Measurements from ENCODE around the gene MPPE1. TPM values are rescaled to one million over a fixed set of nuclear protein-coding genes. Genes with fewer than 3 reads are reported as not detected.
A peak's percentile ranks its signal among the peaks of the same experiment; 100 is the strongest.
"Not testable (repeated sequence)": the region's sequence is repeated elsewhere in the genome, so short reads cannot be mapped to it uniquely, and the experiment has no call there.

Gene MPPE1
- total RNA-seq, 6 experiments from 2014 or later: 23.2 to 40.9 (median 30.7) TPM

GRCh38 chr18:11932393-11932792, 24.3 kb upstream of the MPPE1 start:
- H3K27ac ChIP-seq: no peak overlapping the region
- WGBS (ENCODE audit: insufficient coverage, low coverage, low lambda C conversion rate, missing lambda C conversion rate): 92% methylated on average over 5 of the region's 14 CpGs
- intact Hi-C loops (cut with DNase I): loop anchor here in 1 of 2 donors (10.0 kb wide), 2 partner anchors 62 to 102 kb away; no protein-coding TSS in a partner anchor
- H3K4me1 ChIP-seq: no peaks in the 10 kb centered on the region
- H3K4me3 ChIP-seq: no peak overlapping the region
- H3K27me3 ChIP-seq: no peaks in the 10 kb centered on the region
- no peaks in the 10 kb centered on the region for H3K36me3 ChIP-seq
- TF ChIP-seq POLR2A (IDR thresholded peaks at IDR 0.05): no peak
- TF ChIP-seq, protein P1, sequence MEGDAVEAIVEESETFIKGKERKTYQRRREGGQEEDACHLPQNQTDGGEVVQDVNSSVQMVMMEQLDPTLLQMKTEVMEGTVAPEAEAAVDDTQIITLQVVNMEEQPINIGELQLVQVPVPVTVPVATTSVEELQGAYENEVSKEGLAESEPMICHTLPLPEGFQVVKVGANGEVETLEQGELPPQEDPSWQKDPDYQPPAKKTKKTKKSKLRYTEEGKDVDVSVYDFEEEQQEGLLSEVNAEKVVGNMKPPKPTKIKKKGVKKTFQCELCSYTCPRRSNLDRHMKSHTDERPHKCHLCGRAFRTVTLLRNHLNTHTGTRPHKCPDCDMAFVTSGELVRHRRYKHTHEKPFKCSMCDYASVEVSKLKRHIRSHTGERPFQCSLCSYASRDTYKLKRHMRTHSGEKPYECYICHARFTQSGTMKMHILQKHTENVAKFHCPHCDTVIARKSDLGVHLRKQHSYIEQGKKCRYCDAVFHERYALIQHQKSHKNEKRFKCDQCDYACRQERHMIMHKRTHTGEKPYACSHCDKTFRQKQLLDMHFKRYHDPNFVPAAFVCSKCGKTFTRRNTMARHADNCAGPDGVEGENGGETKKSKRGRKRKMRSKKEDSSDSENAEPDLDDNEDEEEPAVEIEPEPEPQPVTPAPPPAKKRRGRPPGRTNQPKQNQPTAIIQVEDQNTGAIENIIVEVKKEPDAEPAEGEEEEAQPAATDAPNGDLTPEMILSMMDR (IDR thresholded peaks at IDR 0.05): no peak
- no peak for DNase-seq
- ATAC-seq: peak in 1 of 4 donors; percentile 16
- H3K9me3 ChIP-seq: no peaks in the 10 kb centered on the region

GRCh38 chr18:11927497-11927896, 19.4 kb upstream of the MPPE1 start:
- Histone ChIP-seq H3K4me3 (no peak overlapping the region), H3K9me3 (no peaks in the 10 kb centered on the region), H3K27ac (no peak overlapping the region), H3K36me3 (no peaks in the 10 kb centered on the region), H3K27me3 (no peaks in the 10 kb centered on the region), H3K4me1 (no peaks in the 10 kb centered on the region)
- intact Hi-C loops (cut with DNase I): no loop called here
- TF ChIP-seq POLR2A (IDR thresholded peaks at IDR 0.05): no peak
- TF ChIP-seq, protein P1 (IDR thresholded peaks at IDR 0.05): no peak
- WGBS (ENCODE audit: insufficient coverage, low coverage, low lambda C conversion rate, missing lambda C conversion rate): no CpG with 5 or more reads among the region's 1 CpG
- ATAC-seq (no peak), DNase-seq (no peak)

DNA sequence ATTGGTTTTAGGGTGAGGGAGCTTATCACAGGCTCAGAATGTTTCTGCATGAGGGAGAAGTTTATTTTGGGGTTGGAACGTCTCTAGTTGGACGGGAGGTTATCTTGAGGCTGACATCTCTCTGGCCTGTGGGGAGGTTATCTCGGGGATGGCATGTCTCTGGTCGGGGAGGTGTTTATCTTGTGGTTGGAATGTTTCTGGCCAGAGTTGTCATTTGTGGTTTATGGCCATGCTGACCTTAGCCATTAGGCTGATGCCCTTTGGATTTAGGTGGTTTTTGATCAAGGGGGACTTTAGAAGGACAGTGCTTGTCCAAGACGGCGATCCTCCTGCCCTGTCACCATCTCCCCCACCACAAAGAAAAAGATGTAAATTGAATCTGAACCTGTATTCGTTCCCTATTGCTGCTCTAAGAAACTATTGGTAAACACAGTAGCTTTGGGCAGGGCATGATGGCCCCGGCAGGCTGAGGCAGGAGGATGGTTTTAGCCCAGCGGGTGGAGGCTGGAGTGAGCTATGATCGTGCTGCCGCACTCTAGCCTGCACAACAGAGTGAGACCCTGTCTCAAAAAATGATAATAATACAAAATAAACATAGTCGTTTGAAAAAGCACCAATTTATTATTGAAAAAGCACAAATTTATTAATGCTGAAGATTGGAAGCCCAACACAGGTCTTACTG, 17.8 kb upstream of the MPPE1 start:
- Histone ChIP-seq H3K9me3 (no peaks in the 10 kb centered on the region), H3K27ac (no peak overlapping the region), H3K4me1 (no peaks in the 10 kb centered on the region), H3K4me3 (no peak overlapping the region), H3K36me3 (no peaks in the 10 kb centered on the region), H3K27me3 (no peaks in the 10 kb centered on the region)
- peak in 1 of 4 donors; percentile 23 for ATAC-seq
- intact Hi-C loops (cut with DNase I): no loop called here
- 60% methylated on average over 9 of the region's 12 CpGs for WGBS (ENCODE audit: insufficient coverage, low coverage, low lambda C conversion rate, missing lambda C conversion rate)
- DNase-seq: no peak
- TF ChIP-seq, protein P1 (IDR thresholded peaks at IDR 0.05): no peak
- TF ChIP-seq POLR2A (IDR thresholded peaks at IDR 0.05): no peak

- Histone ChIP-seq H3K36me3 (no peaks in the 10 kb centered on the region), H3K4me3 (no peak overlapping the region), H3K27ac (no peak overlapping the region), H3K27me3 (no peaks in the 10 kb centered on the region), H3K9me3 (no peaks in the 10 kb centered on the region), H3K4me1 (no peaks in the 10 kb centered on the region)
- WGBS (ENCODE audit: insufficient coverage, low coverage, low lambda C conversion rate, missing lambda C conversion rate): 93% methylated on average over 3 of the region's 3 CpGs
- no peak for TF ChIP-seq POLR2A (IDR thresholded peaks at IDR 0.05)
- TF ChIP-seq, protein P1 (IDR thresholded peaks at IDR 0.05): no peak
- ATAC-seq (no peak), DNase-seq (no peak)
- intact Hi-C loops (cut with DNase I): no loop called here
Measured at GRCh38 chr18:11923450-11923849, 15.3 kb upstream of the MPPE1 start.

DNA sequence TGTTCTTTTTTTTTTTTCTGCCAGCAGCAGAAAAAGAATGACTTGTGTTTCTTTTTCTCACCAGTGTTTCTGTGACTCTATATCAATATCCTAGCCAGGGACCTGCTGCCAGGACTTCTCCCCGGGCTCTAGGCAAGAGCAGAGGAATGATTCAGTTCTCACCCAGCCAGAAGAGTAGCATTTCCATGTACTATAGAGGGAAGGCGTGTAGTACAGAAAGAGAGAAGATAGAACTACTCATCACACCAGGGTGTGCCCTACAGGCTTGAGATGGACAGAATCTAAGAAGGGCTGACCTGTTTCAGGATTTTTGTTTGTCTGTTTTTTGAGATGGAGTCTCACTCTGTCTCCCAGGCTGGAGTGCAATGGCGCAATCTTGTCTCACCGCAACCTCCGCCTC, 11.4 kb upstream of the MPPE1 start:
- H3K4me1 ChIP-seq; ATAC-seq; H3K9me3 ChIP-seq; H3K27ac ChIP-seq; DNase-seq; intact Hi-C loops (cut with DNase I); H3K27me3 ChIP-seq; H3K36me3 ChIP-seq; H3K4me3 ChIP-seq: not testable (repeated sequence)
- WGBS (ENCODE audit: insufficient coverage, low coverage, low lambda C conversion rate, missing lambda C conversion rate): 89% methylated on average over 5 of the region's 5 CpGs

DNA sequence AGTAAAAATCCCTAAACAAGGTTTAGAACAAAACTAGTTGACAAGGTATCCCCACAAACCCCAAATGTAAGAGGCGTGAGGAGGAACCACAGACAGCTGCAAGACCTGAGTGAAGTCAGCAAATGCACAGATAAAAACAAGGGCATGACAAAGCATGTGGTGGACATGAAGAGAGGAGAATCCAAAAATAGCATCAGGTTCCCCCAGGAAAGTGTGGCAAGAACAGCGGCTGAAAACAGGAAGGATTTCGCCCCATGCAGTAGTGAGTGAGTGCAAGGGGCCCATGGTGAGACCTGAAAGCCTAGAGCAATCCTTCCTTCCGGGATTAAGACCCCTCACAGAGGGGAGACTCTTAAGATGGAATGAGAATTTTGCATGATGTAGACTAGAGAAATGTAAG, 8.8 kb upstream of the MPPE1 start:
- H3K36me3 ChIP-seq; H3K4me1 ChIP-seq; DNase-seq; intact Hi-C loops (cut with DNase I); H3K27ac ChIP-seq; H3K9me3 ChIP-seq; H3K27me3 ChIP-seq; H3K4me3 ChIP-seq: not testable (repeated sequence)
- 43% methylated on average over 4 of the region's 4 CpGs for WGBS (ENCODE audit: insufficient coverage, low coverage, low lambda C conversion rate, missing lambda C conversion rate)
- peak; percentile 26 to 46 (median 34) for ATAC-seq

All from right lobe of liver (tissue), 6 donors.